Right ventricle myocardium inferior (tissue), 1 donor: ENCODE data around the gene CHKA. TPM values are rescaled to one million over a fixed set of nuclear protein-coding genes. Genes with fewer than 3 reads are reported as not detected.

Experiments used
- microRNA-seq: library from miRNA; unstranded; fragments of <30 nt; microRNA quantifications from one replicate; pipeline ENCODE4 v1.2.0, GENCODE V29; 2020
- total RNA-seq: library from RNA; stranded (reverse); fragmentation: NEBNext Ultra II Directional; extraction: Animal tissue kit (Norgen Biotek cat#: 25700); gene quantifications from one replicate; pipeline ENCODE4 v1.2.1, GENCODE V29; 2021
- donor health status: DM: no; HTN: yes; CAD: no; lungs with severe emphysema.

Gene CHKA
- total RNA-seq, 1 donor from 2014 or later, result 7.6 TPM

Small RNA genes lying within 50 kb of the gene (microRNA-seq; reads per million reads assigned to microRNA genes)
- gene MIR4691 (not detected), gene MIR6753 (not detected), gene MIR7113 (2.5 reads per million)

Other genes with a start within 250 kb of the CHKA start
- 9.0 TPM for gene UNC93B1, start 117.3 kb downstream of the CHKA start, total RNA-seq
- 3.5 TPM for gene ALDH3B1, start 111.1 kb downstream of the CHKA start, total RNA-seq
- gene NDUFS8, start 90.7 kb downstream of the CHKA start, total RNA-seq, result 479 TPM
- 30.4 TPM for gene TCIRG1, start 82.4 kb downstream of the CHKA start, total RNA-seq
- 29.1 TPM for gene KMT5B, start 91.9 kb upstream of the CHKA start, total RNA-seq
- gene C11orf24, start 150.6 kb upstream of the CHKA start, total RNA-seq, result 29.4 TPM
- 61.6 TPM for gene LRP5, start 191.2 kb upstream of the CHKA start, total RNA-seq